BJ (cell line): Measurements from ENCODE around the gene POC1A. TPM values are rescaled to one million over a fixed set of nuclear protein-coding genes. Genes with fewer than 3 reads are reported as not detected.
"Not testable (repeated sequence)": the region's sequence is repeated elsewhere in the genome, so short reads cannot be mapped to it uniquely, and the experiment has no call there.

Experiments used
- CTCF ChIA-PET: fragments of 350-600 bp; formaldehyde crosslinking; extraction: SDS; loops from one replicate; lab custom pipeline; 2021; ENCODE audit warnings: antibody characterized with exemption, inconsistent platforms; lab: Yijun Ruan, JAX
- POLR2A ChIA-PET: fragments of 300-600 bp; sonication (Branson Sonifier 250); formaldehyde crosslinking; extraction: SDS; loops from one replicate; lab custom pipeline; 2021; ENCODE audit warnings: antibody characterized with exemption; lab: Charles Lee
- DNase-seq: peaks from one replicate; pipeline ENCODE4 v3.0.0-alpha.2; 2011; ENCODE audit warnings: low read depth
- H3K27me3 ChIP-seq: 2 replicates; pipeline ENCODE4 v1.6.0; 2011; ENCODE audit warnings: low read length; ENCODE audit not compliant: control insufficient read depth, insufficient read depth
- H3K36me3 ChIP-seq: 2 replicates; pipeline ENCODE4 v1.5.1; 2011; ENCODE audit warnings: low read length; ENCODE audit not compliant: control insufficient read depth, insufficient read depth
- H3K4me3 ChIP-seq: 2 replicates; pipeline ENCODE4 v1.5.1; 2011; ENCODE audit warnings: low read depth, mild to moderate bottlenecking, control low read depth, low read length
- CTCF ChIP-seq: IDR thresholded peaks from 2 replicates; pipeline ENCODE4 v1.5.1; 2011; ENCODE audit warnings: low read depth, mild to moderate bottlenecking, control low read depth, inconsistent platforms, low read length, moderate library complexity; ENCODE audit not compliant: insufficient read depth
- polyA plus RNA-seq: library from polyadenylated mRNA; depleted of rRNA; stranded (reverse); fragments of >200 nt; gene quantifications from 2 replicates; pipeline ENCODE4 v1.2.3, GENCODE V29; 2011

Gene POC1A
- polyA plus RNA-seq, 1 experiment = 18.4 TPM

- H3K4me3 ChIP-seq = no peak overlapping the region
- TF ChIP-seq CTCF = no peak
- no peaks in the 10 kb centered on the region for H3K36me3 ChIP-seq
- POLR2A ChIA-PET = interaction anchor here (0.5 kb wide), 1 partner anchor 32 kb away, joined by 3 read pairs; no protein-coding TSS in a partner anchor
- H3K27me3 ChIP-seq = peaks cover 4% of the 10 kb centered on the region; the same call in 1 of the 2 replicates
- DNase-seq = no peak
- CTCF ChIA-PET = no interaction called here
Observed at GRCh38 chr3:52178537-52178936, 24.3 kb upstream of the POC1A start.

- POLR2A ChIA-PET = interaction anchor here (0.5 kb wide), 1 partner anchor 32 kb away, joined by 3 read pairs; no protein-coding TSS in a partner anchor
- CTCF ChIA-PET, H3K27me3 ChIP-seq, DNase-seq, H3K36me3 ChIP-seq, H3K4me3 ChIP-seq: not testable (repeated sequence)
Observed at GRCh38 chr3:52178126-52178525, 23.9 kb upstream of the POC1A start.

DNA sequence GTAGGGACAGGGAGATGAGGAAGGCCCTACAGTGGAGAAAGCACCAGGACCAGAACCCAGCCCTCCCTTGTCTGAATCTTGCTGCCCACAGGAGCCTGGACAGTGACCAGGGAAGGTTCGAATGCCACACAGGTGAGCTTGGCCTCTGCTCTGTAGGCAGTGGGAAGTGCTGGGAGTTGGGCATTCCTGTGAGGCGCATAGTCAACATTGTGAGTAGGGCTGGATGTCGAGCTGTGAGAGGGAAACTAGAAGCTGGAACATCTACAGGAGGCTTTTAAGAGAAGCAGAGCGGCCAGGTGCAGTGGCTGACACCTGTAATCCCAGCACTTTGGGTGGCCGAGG lies 23.4 kb upstream of the POC1A start:
- ChIA-PET POLR2A (no interaction called here), CTCF (no interaction called here)
- no peak for TF ChIP-seq CTCF
- Histone ChIP-seq H3K27me3 (peaks cover 4% of the 10 kb centered on the region; the same call in 1 of the 2 replicates), H3K36me3 (no peaks in the 10 kb centered on the region), H3K4me3 (no peak overlapping the region)
- DNase-seq = no peak

- no peak for DNase-seq
- ChIA-PET CTCF (interaction anchor here (0.6 kb wide), 1 partner anchor 163 kb away, joined by 3 read pairs; no protein-coding TSS in a partner anchor), POLR2A (no interaction called here)
- Histone ChIP-seq H3K27me3 (peaks cover 4% of the 10 kb centered on the region; the same call in 1 of the 2 replicates), H3K36me3 (no peaks in the 10 kb centered on the region), H3K4me3 (no peak overlapping the region)
- no peak for TF ChIP-seq CTCF
Observed at GRCh38 chr3:52176951-52177700, 22.9 kb upstream of the POC1A start.

- ChIA-PET POLR2A (no interaction called here), CTCF (no interaction called here)
- DNase-seq = no peak
- no peaks in the 10 kb centered on the region for H3K36me3 ChIP-seq
- no peak for TF ChIP-seq CTCF
- H3K27me3 ChIP-seq = peaks cover 4% of the 10 kb centered on the region; the same call in 1 of the 2 replicates
- H3K4me3 ChIP-seq = no peak overlapping the region
Observed at GRCh38 chr3:52176180-52176752, 22.0 kb upstream of the POC1A start.
